COLO668 (cell line): ENCODE data around the gene DNM1L.

Experiments used
- DNase-seq: peaks from one replicate; lab custom pipeline; 2025; ENCODE audit not compliant: unreplicated experiment; lab: John Stamatoyannopoulos, UW

Gene DNM1L

GRCh38 chr12:32679091-32679919 is at the start of gene DNM1L:
TSS of gene DNM1L (plus strand) at chr12:32679301. CDS start at chr12:32679364, 63 bp downstream.
- DNase-seq: peak; percentile 92

- DNase-seq: no peak
Measured at GRCh38 chr12:32641287-32641901, 37.7 kb upstream of the DNM1L start.

GRCh38 chr12:32644431-32644830 is 34.7 kb upstream of the DNM1L start:
- no peak for DNase-seq

- no peak for DNase-seq
Measured at GRCh38 chr12:32647275-32647674, 31.8 kb upstream of the DNM1L start.

- DNase-seq: no peak
Measured at GRCh38 chr12:32650508-32650907, 28.6 kb upstream of the DNM1L start.

GRCh38 chr12:32651151-32651955 is 27.7 kb upstream of the DNM1L start:
- no peak for DNase-seq

GRCh38 chr12:32651956-32652210 is 27.2 kb upstream of the DNM1L start:
- no peak for DNase-seq

- DNase-seq: no peak
Measured at GRCh38 chr12:32659908-32660440, 19.1 kb upstream of the DNM1L start.

- DNase-seq: no peak
Measured at GRCh38 chr12:32661706-32662105, 17.4 kb upstream of the DNM1L start.

GRCh38 chr12:32662665-32663064 is 16.4 kb upstream of the DNM1L start:
- DNase-seq: no peak

- DNase-seq: no peak
Measured at GRCh38 chr12:32666018-32666417, 13.1 kb upstream of the DNM1L start.

GRCh38 chr12:32669584-32669983 is 9.5 kb upstream of the DNM1L start:
- DNase-seq: no peak

GRCh38 chr12:32671930-32672780 is 6.9 kb upstream of the DNM1L start:
- DNase-seq: peak; percentile 38

GRCh38 chr12:32679920-32680237 is 778 bp downstream of the DNM1L start:
- DNase-seq: no peak

- no peak for DNase-seq
Measured at GRCh38 chr12:32680787-32681186, 1.7 kb downstream of the DNM1L start.

GRCh38 chr12:32681272-32681671 is 2.2 kb downstream of the DNM1L start:
- no peak for DNase-seq

GRCh38 chr12:32686340-32686739 is 7.2 kb downstream of the DNM1L start:
- DNase-seq: no peak

- no peak for DNase-seq
Measured at GRCh38 chr12:32688786-32689185, 9.7 kb downstream of the DNM1L start.

- DNase-seq: no peak
Measured at GRCh38 chr12:32690927-32691326, 11.8 kb downstream of the DNM1L start.

- no peak for DNase-seq
Measured at GRCh38 chr12:32692358-32692757, 13.3 kb downstream of the DNM1L start.

GRCh38 chr12:32693036-32693435 is 13.9 kb downstream of the DNM1L start:
- no peak for DNase-seq
